Adrenal gland (tissue), 19 donors: ENCODE results near the gene PRPS1. TPM values are rescaled to one million over a fixed set of nuclear protein-coding genes. Genes with fewer than 3 reads are reported as not detected.

Experiments
- DNase-seq, 7 donors: peaks; one replicate each; pipeline ENCODE4 v3.0.0-alpha.2; 2019 to 2020
- H3K27ac ChIP-seq, 5 donors: fragments of 200-600 bp; sonication (generic) in 4 of 5; 1 replicate in 3 of 5; 2 replicates in 2 of 5; pipeline versions ENCODE4 v1.5.1 to v1.8.0; 2016 to 2020; ENCODE audit warnings: mild to moderate bottlenecking in 1 of 5
- H3K27me3 ChIP-seq: fragments of 200-600 bp; 2 replicates; pipeline ENCODE4 v1.8.0; 2021
- H3K36me3 ChIP-seq, 2 donors: fragments of 200-600 bp; replicated peaks in 1 of 2; 1 replicate in 1 of 2; 2 replicates in 1 of 2; pipeline versions ENCODE4 v1.5.1 to v1.8.0; 2018 to 2022
- H3K4me1 ChIP-seq, 2 donors: fragments of 200-600 bp; replicated peaks in 1 of 2; 1 replicate in 1 of 2; 2 replicates in 1 of 2; pipeline versions ENCODE4 v1.5.1 to v1.8.0; 2018 to 2021
- H3K4me3 ChIP-seq, 4 donors: fragments of 200-600 bp; sonication (generic) in 3 of 4; one replicate each; pipeline ENCODE4 v1.5.1; 2016 to 2018
- H3K9me3 ChIP-seq, 3 donors: fragments of 200-600 bp; sonication (generic) in 1 of 3; replicated peaks in 1 of 3; 1 replicate in 2 of 3; 2 replicates in 1 of 3; pipeline versions ENCODE4 v1.5.1 to v1.8.0; 2016 to 2021
- CTCF ChIP-seq, 6 experiments: fragments of 450-650 bp in 4 of 6; fragments of 200-600 bp in 2 of 6; sonication (generic) in 1 of 6; IDR thresholded peaks; 1 replicate in 5 of 6; 2 replicates in 1 of 6; pipeline versions ENCODE4 v1.5.1 to v1.8.0; 2016 to 2021; ENCODE audit warnings: antibody characterized with exemption in 6 of 6, mild to moderate bottlenecking in 2 of 6, moderate library complexity in 1 of 6
- POLR2A ChIP-seq, 2 donors: fragments of 450-650 bp; IDR thresholded peaks; one replicate each; pipeline ENCODE4 v1.6.1; 2017; ENCODE audit warnings: antibody characterized with exemption in 2 of 2, mild to moderate bottlenecking in 2 of 2, moderate library complexity in 1 of 2
- WGBS, 4 donors: extraction: QIAGEN DNeasy Blood & Tissue Kit in 2 of 4; methylation state at CpG; one replicate each; pipeline versions ENCODE4 v1.1.5 to v1.1.7; 2013 to 2017; 5-methylcytosine and 5-hydroxymethylcytosine counted together
- intact Hi-C, 2 donors: fragments of 100-400 bp; cut with DNase I; formaldehyde crosslinking; loops; one replicate each; pipeline versions ENCODE4 v1.14.1 to v1.15.0; 2022 to 2023
- long read RNA-seq, 10 donors: library from polyadenylated mRNA in 3 of 10; unstranded in 2 of 10; stranded (forward) in 1 of 10; transcript quantifications; one replicate each; pipeline ENCODE4 v2.0.0 and lab custom pipeline, GENCODE V29; 2021 to 2026
- polyA plus RNA-seq, 3 donors: library from polyadenylated mRNA; stranded (reverse); fragments of 200-250 nt in 2 of 3; fragments of 350-450 nt in 1 of 3; fragmentation: Illumina TruSeq in 1 of 3; extraction: RNeasy Lipid Tissue Mini Kit (QIAGEN cat#74804) in 1 of 3; gene quantifications; one replicate each; pipeline ENCODE4 v1.2.3, GENCODE V29; 2013 to 2014
- total RNA-seq, 9 donors: library from RNA; depleted of rRNA in 4 of 9; stranded (reverse); fragments of >200 nt in 4 of 9; fragments of 120-200 nt in 1 of 9; fragmentation: NEBNext Ultra II Directional in 1 of 9; extraction: Animal tissue kit (Norgen Biotek cat#: 25700) in 1 of 9; gene quantifications; one replicate each; pipeline versions ENCODE4 v1.1.0 to v1.2.4, GENCODE V29; 2013 to 2023
- donor health status: healthy with polysubstance abuse.
- donor health status: Bipolar disorder and iron deficiency.
- donor health status: DM: yes; HTN: yes; CAD: no.
- donor health status: DM: no; HTN: no; CAD: no.
- donor health status: DM: no; HTN: no; CAD: no.
- donor health status: DM: yes; HTN: yes; CAD: no.

PRPS1 gene
- total RNA-seq (10 to 100 TPM in 8 of 9 donors, 1 to 10 TPM in 1; 9.9 to 55.1 (median 36.4) TPM), polyA plus RNA-seq (10 to 100 TPM in 1 of 3 donors, 1 to 10 TPM in 2; 8.9 to 78.3 (median 9.4) TPM)
- long read RNA-seq, donor 1, transcript PRPS1-204 (7 exons, 2,152 nt), result major isoform, 9 of 257 reads
- long read RNA-seq, donor 1, partial matches to known transcripts, result 239 of 257 reads
- long read RNA-seq, donor 1, other reads (novel, unspliced or antisense), result 8 of 257 reads
- long read RNA-seq, donor 2, partial matches to known transcripts, result 0 of 7 reads
- long read RNA-seq, donor 2, other reads (novel, unspliced or antisense), result 0 of 7 reads
- long read RNA-seq, donor 3, transcript PRPS1-204 (7 exons, 2,152 nt), result major isoform, 9 of 11 reads
- long read RNA-seq, donor 3, partial matches to known transcripts, result 0 of 11 reads
- long read RNA-seq, donor 3, other reads (novel, unspliced or antisense), result 0 of 11 reads
- long read RNA-seq, donor 4, partial matches to known transcripts, result 2 of 6 reads
- long read RNA-seq, donor 4, other reads (novel, unspliced or antisense), result 0 of 6 reads
- long read RNA-seq, donor 5, transcript PRPS1-204 (7 exons, 2,152 nt), result major isoform, 5 of 7 reads
- long read RNA-seq, donor 5, partial matches to known transcripts, result 2 of 7 reads
- long read RNA-seq, donor 5, other reads (novel, unspliced or antisense), result 0 of 7 reads
- long read RNA-seq, donor 6, partial matches to known transcripts, result 2 of 5 reads
- long read RNA-seq, donor 6, other reads (novel, unspliced or antisense), result 0 of 5 reads
- long read RNA-seq, donor 7, transcript PRPS1-204 (7 exons, 2,152 nt), result major isoform, 5 of 6 reads
- long read RNA-seq, donor 7, partial matches to known transcripts, result 0 of 6 reads
- long read RNA-seq, donor 7, other reads (novel, unspliced or antisense), result 0 of 6 reads
- long read RNA-seq, donor 8, transcript PRPS1-204 (7 exons, 2,152 nt), result major isoform, 13 of 15 reads
- long read RNA-seq, donor 8, partial matches to known transcripts, result 0 of 15 reads
- long read RNA-seq, donor 8, other reads (novel, unspliced or antisense), result 0 of 15 reads
- long read RNA-seq, donor 9, partial matches to known transcripts, result 0 of 4 reads
- long read RNA-seq, donor 9, other reads (novel, unspliced or antisense), result 0 of 4 reads
- long read RNA-seq, donor 10, partial matches to known transcripts, result 0 of 3 reads
- long read RNA-seq, donor 10, other reads (novel, unspliced or antisense), result 0 of 3 reads

- H3K27me3 ChIP-seq, result no peaks in the 10 kb centered on the region
- no peaks in the 10 kb centered on the region for H3K36me3 ChIP-seq
- peaks cover 0 to 6% of the 10 kb centered on the region in 2 donors for H3K4me1 ChIP-seq
- peak within 1 kb of the TSS in 3 of 4 donors; percentile 61 to 78 (median 63) for H3K4me3 ChIP-seq
- H3K9me3 ChIP-seq, result no peaks in the 10 kb centered on the region
- TF ChIP-seq CTCF (IDR thresholded peaks at IDR 0.05) (no peak), POLR2A (IDR thresholded peaks at IDR 0.05) (peak; percentile 44 to 79)
- DNase-seq, result peak; percentile 86 to 97 (median 94)
- intact Hi-C loops, result no loop called here
- WGBS, 4 donors, result 0 to 40% (median 10%) methylated on average over 8 to 37 of the region's 37 CpGs
- peak within 1 kb of the TSS in 4 of 5 donors; percentile 74 to 90 (median 83) for H3K27ac ChIP-seq
Measured at GRCh38 chrX:107627838-107628661, at the start of gene PRPS1. TSS of gene PRPS1 (plus strand) at chrX:107628510. CDS start at chrX:107628629, 119 bp downstream.

GRCh38 chrX:107579956-107580355 lies 48.4 kb upstream of the PRPS1 start:
- Histone ChIP-seq H3K27ac (no peak overlapping the region), H3K4me3 (no peak overlapping the region), H3K27me3 (no peaks in the 10 kb centered on the region), H3K4me1 (no peaks in the 10 kb centered on the region), H3K9me3 (no peaks in the 10 kb centered on the region), H3K36me3 (no peaks in the 10 kb centered on the region)
- intact Hi-C loops, result no loop called here
- WGBS, 4 donors, result 68 to 84% (median 77%) methylated on average over 3 of the region's 3 CpGs
- TF ChIP-seq CTCF (IDR thresholded peaks at IDR 0.05) (no peak), POLR2A (IDR thresholded peaks at IDR 0.05) (no peak)
- no peak for DNase-seq

GRCh38 chrX:107581923-107582322 lies 46.4 kb upstream of the PRPS1 start:
- no peak overlapping the region for H3K4me3 ChIP-seq
- H3K9me3 ChIP-seq, result no peaks in the 10 kb centered on the region
- H3K27me3 ChIP-seq, result no peaks in the 10 kb centered on the region
- WGBS, 4 donors, result 85 to 88% (median 85%) methylated on average over 4 of the region's 4 CpGs
- DNase-seq, result no peak
- TF ChIP-seq POLR2A (IDR thresholded peaks at IDR 0.05) (no peak), CTCF (IDR thresholded peaks at IDR 0.05) (no peak)
- H3K4me1 ChIP-seq, result no peaks in the 10 kb centered on the region
- intact Hi-C loops, result no loop called here
- H3K27ac ChIP-seq, result no peak overlapping the region
- no peaks in the 10 kb centered on the region for H3K36me3 ChIP-seq
